Measurements from ENCODE around the gene CEP89. TPM values are rescaled to one million over a fixed set of nuclear protein-coding genes. Genes with fewer than 3 reads are reported as not detected.
"Not testable (repeated sequence)": the region's sequence is repeated elsewhere in the genome, so short reads cannot be mapped to it uniquely, and the experiment has no call there.

The CEP89 gene
- total RNA-seq, 1 donor from 2014 or later = 10.6 TPM

- no peak for DNase-seq (ENCODE audit: low read depth, low spot score)
Observed at GRCh38 chr19:32869966-32870573, 101.7 kb downstream of the CEP89 start.

GRCh38 chr19:32869369-32869965 is 102.3 kb downstream of the CEP89 start, which contains the start of gene SLC7A9:
SLC7A9 (minus strand) TSS chr19:32869767; CDS start chr19:32868534, 1,233 bp downstream.
- DNase-seq (ENCODE audit: low read depth, low spot score) = no peak

GRCh38 chr19:32868206-32868950 is 103.4 kb downstream of the CEP89 start:
- DNase-seq (ENCODE audit: low read depth, low spot score) = no peak

GRCh38 chr19:32867436-32867835 is 104.3 kb downstream of the CEP89 start:
- not testable (repeated sequence) for DNase-seq (ENCODE audit: low read depth, low spot score)

GRCh38 chr19:32866564-32867265 is 105.0 kb downstream of the CEP89 start:
- no peak for DNase-seq (ENCODE audit: low read depth, low spot score)

GRCh38 chr19:32866061-32866460 is 105.7 kb downstream of the CEP89 start:
- DNase-seq (ENCODE audit: low read depth, low spot score) = no peak

- no peak for DNase-seq (ENCODE audit: low read depth, low spot score)
Observed at GRCh38 chr19:32865326-32865725, 106.4 kb downstream of the CEP89 start.

GRCh38 chr19:32864318-32865007 is 107.3 kb downstream of the CEP89 start:
- DNase-seq (ENCODE audit: low read depth, low spot score) = no peak

GRCh38 chr19:32863841-32864240 is 107.9 kb downstream of the CEP89 start:
- no peak for DNase-seq (ENCODE audit: low read depth, low spot score)

GRCh38 chr19:32863301-32863700 is 108.5 kb downstream of the CEP89 start:
- DNase-seq (ENCODE audit: low read depth, low spot score) = no peak

- DNase-seq (ENCODE audit: low read depth, low spot score) = no peak
Observed at GRCh38 chr19:32862741-32863140, 109.0 kb downstream of the CEP89 start.

- no peak for DNase-seq (ENCODE audit: low read depth, low spot score)
Observed at GRCh38 chr19:32862173-32862572, 109.6 kb downstream of the CEP89 start.

- DNase-seq (ENCODE audit: low read depth, low spot score) = no peak
Observed at GRCh38 chr19:32861596-32861995, 110.2 kb downstream of the CEP89 start.

- DNase-seq (ENCODE audit: low read depth, low spot score) = no peak
Observed at GRCh38 chr19:32859591-32859990, 112.2 kb downstream of the CEP89 start.

GRCh38 chr19:32858559-32858958 is 113.2 kb downstream of the CEP89 start:
- DNase-seq (ENCODE audit: low read depth, low spot score) = no peak

- no peak for DNase-seq (ENCODE audit: low read depth, low spot score)
Observed at GRCh38 chr19:32858155-32858554, 113.6 kb downstream of the CEP89 start.

GRCh38 chr19:32857584-32857983 is 114.2 kb downstream of the CEP89 start:
- DNase-seq (ENCODE audit: low read depth, low spot score) = no peak

- DNase-seq (ENCODE audit: low read depth, low spot score) = not testable (repeated sequence)
Observed at GRCh38 chr19:32856818-32857217, 114.9 kb downstream of the CEP89 start.

- no peak for DNase-seq (ENCODE audit: low read depth, low spot score)
Observed at GRCh38 chr19:32852216-32852615, 119.5 kb downstream of the CEP89 start.

- DNase-seq (ENCODE audit: low read depth, low spot score) = not testable (repeated sequence)
Observed at GRCh38 chr19:32848035-32848434, 123.7 kb downstream of the CEP89 start.

- no peak for DNase-seq (ENCODE audit: low read depth, low spot score)
Observed at GRCh38 chr19:32843716-32844245, 128.0 kb downstream of the CEP89 start.

All from pulmonary artery endothelial cell (primary cell).